ENCODE results near the gene TLR6.
"Not testable (repeated sequence)": the region's sequence is repeated elsewhere in the genome, so short reads cannot be mapped to it uniquely, and the experiment has no call there.

Gene TLR6

DNA sequence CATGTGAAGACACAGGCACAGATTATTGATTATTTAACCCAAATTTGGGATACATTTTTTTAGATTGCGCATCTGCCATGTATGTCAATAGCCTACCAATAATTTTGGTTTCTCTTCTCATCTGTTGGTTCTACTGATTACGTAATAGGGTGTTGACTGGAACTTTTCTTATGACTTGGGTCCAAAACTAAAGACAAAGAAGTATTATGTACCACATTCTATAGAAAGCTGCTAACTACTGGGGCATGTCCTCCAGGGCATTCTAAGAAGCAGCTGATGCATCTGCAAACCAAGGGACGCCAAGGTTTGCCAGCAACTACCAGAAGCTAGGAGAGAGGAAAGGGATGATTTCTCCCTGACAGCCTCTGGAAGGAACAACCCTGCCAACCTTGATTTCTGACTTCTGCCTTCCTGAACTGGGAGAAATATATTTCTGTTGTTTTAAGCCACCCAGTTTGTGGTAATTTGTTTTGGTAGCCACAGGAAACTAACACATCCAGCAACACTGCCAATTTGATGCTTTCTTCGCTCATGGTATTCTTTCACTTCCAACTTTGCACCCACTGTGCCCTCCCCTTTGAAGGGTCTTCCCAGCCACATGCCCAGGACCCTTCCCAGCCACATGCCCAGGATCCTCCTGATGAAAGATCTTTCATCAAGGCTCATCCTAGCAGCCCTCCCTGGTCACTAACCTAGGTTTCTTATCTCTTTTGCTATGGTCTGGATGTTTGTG is 36.1 kb downstream of the TLR6 start:
- no peak for DNase-seq (ENCODE audit: low spot score)

GRCh38 chr4:38819569-38819968 is 37.0 kb downstream of the TLR6 start:
- DNase-seq (ENCODE audit: low spot score) = no peak

DNA sequence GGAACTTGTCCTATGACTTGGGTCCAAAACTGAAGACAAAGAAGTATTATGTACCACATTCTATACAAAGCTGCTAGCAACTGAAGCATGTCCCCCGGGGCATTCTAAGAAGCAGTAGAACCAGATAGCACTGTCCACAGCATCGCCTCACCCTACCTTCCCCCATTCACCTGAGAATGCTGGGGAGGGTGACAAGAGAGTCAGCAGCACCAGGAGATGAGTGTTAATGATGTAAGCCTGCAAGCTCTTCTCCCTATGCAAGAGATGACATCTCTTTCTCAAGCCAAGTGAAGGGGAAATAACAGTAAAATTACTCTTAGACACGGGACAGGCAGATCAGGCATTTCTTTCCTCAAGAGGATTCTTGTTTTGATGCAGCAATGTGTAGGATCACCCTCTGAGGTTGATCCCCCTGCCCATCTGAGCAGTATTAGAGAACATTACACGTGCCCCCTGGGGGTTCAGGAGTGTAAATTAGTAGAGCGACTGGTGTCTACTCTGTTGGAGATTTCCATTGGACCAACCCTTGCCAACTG is 38.1 kb downstream of the TLR6 start:
- DNase-seq (ENCODE audit: low spot score) = no peak

- no peak for DNase-seq (ENCODE audit: low spot score)
Observed at GRCh38 chr4:38815885-38816782, 40.5 kb downstream of the TLR6 start.

GRCh38 chr4:38814386-38814785 is 42.2 kb downstream of the TLR6 start:
- DNase-seq (ENCODE audit: low spot score) = no peak

GRCh38 chr4:38811297-38811696 is 45.3 kb downstream of the TLR6 start:
- DNase-seq (ENCODE audit: low spot score) = no peak

GRCh38 chr4:38807462-38807861 is 49.2 kb downstream of the TLR6 start:
- DNase-seq (ENCODE audit: low spot score) = not testable (repeated sequence)

- DNase-seq (ENCODE audit: low spot score) = not testable (repeated sequence)
Observed at GRCh38 chr4:38806251-38806650, 50.4 kb downstream of the TLR6 start.

GRCh38 chr4:38805530-38806145 is 51.0 kb downstream of the TLR6 start:
- DNase-seq (ENCODE audit: low spot score) = peak; percentile 32

DNA sequence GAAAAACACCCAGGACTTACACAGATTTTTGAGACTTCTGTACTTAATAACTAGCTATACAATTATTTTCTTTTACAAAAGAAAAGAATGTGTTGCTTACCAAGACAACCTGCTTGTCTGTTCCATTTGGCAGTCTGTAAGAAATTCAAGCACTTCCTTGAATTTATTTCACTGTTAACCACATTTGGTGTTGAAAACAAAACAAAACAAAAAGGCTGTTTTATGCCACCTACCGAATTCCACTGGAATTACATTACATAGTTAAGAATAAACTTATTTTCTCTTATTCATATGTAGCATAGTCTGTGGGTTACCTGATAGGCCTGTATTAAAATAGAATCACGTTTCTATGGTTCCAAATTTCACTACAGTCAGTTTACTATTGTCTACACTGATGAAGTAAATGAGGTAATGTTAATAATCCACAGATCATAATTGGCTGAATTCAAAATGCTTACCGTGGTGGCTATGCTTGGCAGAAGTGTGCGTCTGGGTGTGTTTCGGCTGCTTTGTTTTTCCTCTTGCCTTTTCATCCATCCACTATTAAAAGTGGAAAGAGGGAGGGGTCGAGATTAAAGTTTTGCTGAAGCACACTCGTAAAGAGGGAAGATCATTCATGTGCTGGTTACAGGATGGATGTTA is 51.8 kb downstream of the TLR6 start, which contains the start of gene TLR1:
TSS of gene TLR1 (minus strand) at position 138 of the 642 bp plus-strand sequence. CDS start 5,960 bp downstream, outside the sequence.
- DNase-seq (ENCODE audit: low spot score) = peak; percentile 52

DNA sequence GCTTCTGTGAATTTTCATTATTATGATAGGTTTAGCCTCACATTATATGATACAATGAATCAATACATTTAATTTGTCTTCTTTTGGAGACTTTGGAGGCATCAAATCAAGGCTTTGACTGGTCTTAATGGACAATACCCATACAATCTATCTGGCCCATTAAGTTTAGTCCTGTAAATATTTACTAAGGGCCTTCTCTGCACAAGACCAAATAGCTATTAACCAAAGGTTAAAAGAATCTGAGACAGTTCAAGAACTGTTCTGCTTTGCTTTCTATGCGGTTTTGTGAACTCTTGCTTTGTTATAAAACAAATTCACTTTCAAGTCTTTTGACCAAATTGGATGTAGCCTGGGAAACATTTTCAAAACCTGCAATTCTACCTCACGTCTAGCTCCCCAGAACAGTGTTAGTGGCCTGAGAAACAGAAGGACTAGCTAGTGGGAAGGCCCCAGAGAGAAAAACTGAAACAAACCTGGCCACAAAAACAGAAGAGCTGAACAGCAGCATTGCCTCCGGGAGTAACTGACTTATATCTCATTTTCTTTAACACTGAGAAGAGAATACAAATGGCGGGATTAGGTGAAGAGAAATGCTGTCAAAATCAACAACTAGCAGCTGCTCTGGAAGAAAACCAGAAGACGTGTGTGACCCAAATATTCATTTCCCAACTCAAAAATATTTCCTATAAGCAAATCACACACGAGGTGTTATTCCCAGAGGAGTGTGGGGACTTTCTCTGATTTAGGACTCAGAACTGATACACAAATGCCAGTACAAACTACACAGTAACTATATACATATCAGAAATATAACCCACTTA is 52.6 kb downstream of the TLR6 start:
- no peak for DNase-seq (ENCODE audit: low spot score)

DNA sequence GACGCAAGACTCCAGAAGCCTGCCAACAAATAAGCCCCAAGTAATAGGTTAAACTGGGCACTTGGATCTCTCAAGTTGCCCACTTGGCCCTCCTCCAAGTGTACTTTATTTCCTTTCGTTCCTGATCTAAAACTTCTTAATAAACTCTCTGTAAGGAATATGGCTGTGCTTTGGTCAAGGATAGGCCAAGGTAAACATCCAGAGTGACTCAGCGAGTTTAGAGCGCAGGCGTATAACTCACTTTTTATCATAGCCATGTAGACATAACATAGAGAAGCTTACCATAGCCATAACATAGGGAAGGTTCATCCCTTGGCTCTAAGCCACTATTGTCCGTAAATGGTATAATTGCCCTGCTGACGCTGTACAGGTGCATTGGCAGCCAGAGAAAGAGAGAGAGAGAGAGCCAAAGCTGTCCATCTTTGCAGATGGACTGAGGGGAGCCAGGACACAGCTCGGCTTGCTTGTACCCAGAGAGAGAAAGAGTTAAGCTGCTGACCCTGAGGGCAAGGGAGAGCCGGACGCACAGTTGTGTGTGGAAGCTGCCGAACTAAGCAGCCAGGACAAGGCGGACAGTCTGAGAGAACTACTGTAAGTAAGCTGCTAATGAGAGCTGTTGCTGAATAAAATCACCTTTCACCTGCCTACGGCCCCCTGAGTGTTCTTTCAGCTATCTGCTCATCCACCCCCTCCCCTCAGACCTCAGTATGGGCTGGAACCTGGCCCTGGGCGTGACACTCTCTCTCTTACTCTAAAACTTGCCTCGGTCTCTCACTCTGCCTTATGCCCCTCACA is 53.9 kb downstream of the TLR6 start:
- DNase-seq (ENCODE audit: low spot score) = no peak

GRCh38 chr4:38800961-38801450 is 55.6 kb downstream of the TLR6 start:
- DNase-seq (ENCODE audit: low spot score) = no peak

- DNase-seq (ENCODE audit: low spot score) = no peak
Observed at GRCh38 chr4:38800366-38800765, 56.3 kb downstream of the TLR6 start.

- DNase-seq (ENCODE audit: low spot score) = no peak
Observed at GRCh38 chr4:38795087-38795486, 61.5 kb downstream of the TLR6 start.

GRCh38 chr4:38794051-38794450 is 62.6 kb downstream of the TLR6 start:
- DNase-seq (ENCODE audit: low spot score) = no peak

- DNase-seq (ENCODE audit: low spot score) = no peak
Observed at GRCh38 chr4:38791010-38791409, 65.6 kb downstream of the TLR6 start.

- peak; percentile 6 for DNase-seq (ENCODE audit: low spot score)
Observed at GRCh38 chr4:38788317-38788716, 68.3 kb downstream of the TLR6 start.

DNA sequence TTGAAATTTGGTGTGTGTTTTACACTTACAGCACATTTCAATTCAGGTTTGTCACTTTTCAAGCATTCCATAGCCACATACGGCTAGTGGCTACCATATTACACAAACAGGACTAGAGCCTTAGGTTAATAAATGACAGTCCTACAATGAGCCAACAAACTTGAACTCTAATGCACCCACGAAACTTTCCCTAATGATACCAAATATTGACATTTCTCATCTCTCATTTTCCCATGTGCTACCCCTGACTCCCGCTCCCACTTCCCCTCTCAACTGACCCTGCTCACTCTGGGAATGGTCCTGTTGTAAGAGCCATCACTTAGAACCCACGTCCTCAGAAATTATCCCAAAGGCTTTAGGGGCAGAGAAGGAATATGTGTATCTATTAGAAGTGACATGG is 68.9 kb downstream of the TLR6 start:
- no peak for DNase-seq (ENCODE audit: low spot score)

- no peak for DNase-seq (ENCODE audit: low spot score)
Observed at GRCh38 chr4:38785901-38786402, 70.7 kb downstream of the TLR6 start.
